ENCODE measurements around the gene CLSTN2. TPM values are rescaled to one million over a fixed set of nuclear protein-coding genes. Genes with fewer than 3 reads are reported as not detected.

CLSTN2 gene
- polyA plus RNA-seq, 1 experiment = 0.04 TPM

DNA sequence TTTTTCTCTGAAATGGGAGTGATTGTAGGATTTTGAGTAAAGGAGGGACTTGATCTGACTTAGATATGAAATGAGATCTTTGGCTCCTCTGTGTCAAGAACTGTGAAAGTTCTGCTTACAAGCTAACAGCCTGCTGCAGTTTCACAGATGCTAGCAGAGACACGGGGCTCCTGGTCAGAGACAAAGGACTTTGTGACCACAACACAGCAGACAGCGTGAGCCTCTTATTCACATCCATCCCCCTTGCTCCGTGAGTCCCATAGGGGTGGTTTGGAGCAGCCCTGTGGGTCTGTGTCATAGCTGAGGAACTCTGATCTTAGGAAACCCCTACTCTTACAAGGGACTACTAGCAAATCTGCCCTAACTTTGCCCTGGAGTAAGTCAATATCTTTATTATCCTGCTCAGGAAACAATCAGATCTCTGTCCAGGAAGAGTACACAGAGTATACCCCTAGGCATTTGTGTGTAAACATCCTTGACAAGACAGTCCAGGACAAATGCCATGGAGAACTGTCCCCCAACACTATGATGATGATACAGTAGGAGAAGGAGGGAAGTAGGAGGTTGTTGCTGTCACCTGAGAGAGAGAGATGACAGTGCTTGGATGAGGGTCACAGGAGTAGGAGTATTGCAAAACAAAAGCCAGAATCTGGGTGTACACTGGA lies 80.0 kb downstream of the CLSTN2 start:
- Histone ChIP-seq H3K4me3 (ENCODE audit: low read depth, low read length) (no peak overlapping the region), H3K27me3 (ENCODE audit: control insufficient read depth, insufficient read depth, low read length) (no peaks in the 10 kb centered on the region), H3K27ac (ENCODE audit: low read depth, low read length) (no peak overlapping the region), H3K9me3 (ENCODE audit: control insufficient read depth, insufficient read depth, low read length) (no peaks in the 10 kb centered on the region; the same call in 1 of the 2 replicates)
- ChIA-PET CTCF (no interaction called here), POLR2A (no interaction called here)
- DNase-seq (ENCODE audit: low read depth, low spot score) = no peak
- TF ChIP-seq, protein P1, sequence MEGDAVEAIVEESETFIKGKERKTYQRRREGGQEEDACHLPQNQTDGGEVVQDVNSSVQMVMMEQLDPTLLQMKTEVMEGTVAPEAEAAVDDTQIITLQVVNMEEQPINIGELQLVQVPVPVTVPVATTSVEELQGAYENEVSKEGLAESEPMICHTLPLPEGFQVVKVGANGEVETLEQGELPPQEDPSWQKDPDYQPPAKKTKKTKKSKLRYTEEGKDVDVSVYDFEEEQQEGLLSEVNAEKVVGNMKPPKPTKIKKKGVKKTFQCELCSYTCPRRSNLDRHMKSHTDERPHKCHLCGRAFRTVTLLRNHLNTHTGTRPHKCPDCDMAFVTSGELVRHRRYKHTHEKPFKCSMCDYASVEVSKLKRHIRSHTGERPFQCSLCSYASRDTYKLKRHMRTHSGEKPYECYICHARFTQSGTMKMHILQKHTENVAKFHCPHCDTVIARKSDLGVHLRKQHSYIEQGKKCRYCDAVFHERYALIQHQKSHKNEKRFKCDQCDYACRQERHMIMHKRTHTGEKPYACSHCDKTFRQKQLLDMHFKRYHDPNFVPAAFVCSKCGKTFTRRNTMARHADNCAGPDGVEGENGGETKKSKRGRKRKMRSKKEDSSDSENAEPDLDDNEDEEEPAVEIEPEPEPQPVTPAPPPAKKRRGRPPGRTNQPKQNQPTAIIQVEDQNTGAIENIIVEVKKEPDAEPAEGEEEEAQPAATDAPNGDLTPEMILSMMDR (IDR thresholded peaks at IDR 0.05; ENCODE audit: low read depth, low read length) = no peak

DNA sequence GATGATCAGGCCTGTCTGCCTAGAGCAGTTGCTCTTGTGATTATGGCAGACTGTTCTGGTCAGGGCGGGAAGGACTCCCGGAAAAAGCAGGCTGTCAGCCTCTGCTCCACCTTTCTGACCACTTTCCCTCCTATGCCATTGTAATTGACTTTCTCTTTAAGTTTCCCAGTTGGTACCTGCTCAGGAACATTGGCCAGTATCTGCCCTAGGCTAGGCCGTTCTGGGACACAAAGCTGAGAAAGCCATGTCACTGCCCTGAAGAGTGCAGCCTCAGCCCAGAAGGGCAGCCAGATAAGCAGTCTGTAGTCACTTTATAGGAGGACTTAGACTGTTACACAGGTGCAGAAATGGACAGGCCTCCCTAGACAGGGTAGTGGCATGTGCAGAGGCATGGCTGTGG lies 80.8 kb downstream of the CLSTN2 start:
- no peak overlapping the region for H3K27ac ChIP-seq (ENCODE audit: low read depth, low read length)
- POLR2A ChIA-PET = no interaction called here
- H3K9me3 ChIP-seq (ENCODE audit: control insufficient read depth, insufficient read depth, low read length) = no peaks in the 10 kb centered on the region; the same call in 1 of the 2 replicates
- no peak overlapping the region for H3K4me3 ChIP-seq (ENCODE audit: low read depth, low read length)
- DNase-seq (ENCODE audit: low read depth, low spot score) = no peak
- H3K27me3 ChIP-seq (ENCODE audit: control insufficient read depth, insufficient read depth, low read length) = no peaks in the 10 kb centered on the region
- CTCF ChIA-PET = no interaction called here
- TF ChIP-seq, protein P1 (IDR thresholded peaks at IDR 0.05; ENCODE audit: low read depth, low read length) = no peak

DNA sequence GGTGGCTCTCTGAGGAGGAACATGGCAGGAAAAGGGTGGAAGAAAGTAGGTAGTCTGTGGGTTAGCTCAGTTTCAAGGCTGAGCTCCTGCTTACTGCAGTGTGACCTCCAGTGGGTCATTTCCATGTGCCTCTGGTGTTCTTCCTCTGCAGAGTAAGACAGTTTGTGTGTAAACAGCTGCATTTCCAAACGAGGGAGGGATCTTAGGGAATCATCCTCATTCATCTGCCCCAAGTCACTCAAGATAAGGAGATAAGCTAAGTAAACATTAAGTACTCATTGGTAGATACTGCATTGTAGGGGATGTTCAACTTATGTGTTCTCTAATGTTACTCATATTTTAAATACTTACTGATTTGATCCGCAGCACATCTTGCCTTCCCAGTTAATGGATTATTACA lies 83.6 kb downstream of the CLSTN2 start:
- POLR2A ChIA-PET = no interaction called here
- no peak overlapping the region for H3K27ac ChIP-seq (ENCODE audit: low read depth, low read length)
- DNase-seq (ENCODE audit: low read depth, low spot score) = no peak
- H3K27me3 ChIP-seq (ENCODE audit: control insufficient read depth, insufficient read depth, low read length) = no peaks in the 10 kb centered on the region
- CTCF ChIA-PET = no interaction called here
- TF ChIP-seq, protein P1 (IDR thresholded peaks at IDR 0.05; ENCODE audit: low read depth, low read length) = no peak
- peaks cover under 1% of the 10 kb centered on the region; the same call in 1 of the 2 replicates for H3K9me3 ChIP-seq (ENCODE audit: control insufficient read depth, insufficient read depth, low read length)
- no peak overlapping the region for H3K4me3 ChIP-seq (ENCODE audit: low read depth, low read length)

DNA sequence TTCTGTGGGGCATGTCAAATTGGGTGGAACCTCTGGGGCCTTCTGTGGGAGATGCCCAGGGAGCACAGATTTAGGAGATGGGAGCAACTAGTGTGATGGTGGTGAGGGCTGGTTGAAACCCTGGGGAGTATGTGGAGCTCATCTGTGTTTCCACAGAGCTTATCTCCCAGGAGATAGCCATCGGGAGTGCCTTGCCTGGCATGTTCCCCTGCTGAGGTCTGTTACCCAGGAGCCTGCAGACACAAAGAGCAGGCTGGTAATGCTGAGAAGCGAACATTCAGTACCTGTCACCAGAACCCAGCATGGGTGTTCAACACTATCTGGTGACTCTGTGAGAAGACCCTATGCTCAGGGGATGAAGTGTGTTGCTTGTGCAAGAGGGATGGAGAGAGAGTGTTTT lies 85.0 kb downstream of the CLSTN2 start:
- ChIA-PET POLR2A (no interaction called here), CTCF (no interaction called here)
- no peaks in the 10 kb centered on the region for H3K27me3 ChIP-seq (ENCODE audit: control insufficient read depth, insufficient read depth, low read length)
- no peak overlapping the region for H3K27ac ChIP-seq (ENCODE audit: low read depth, low read length)
- DNase-seq (ENCODE audit: low read depth, low spot score) = no peak
- no peak overlapping the region for H3K4me3 ChIP-seq (ENCODE audit: low read depth, low read length)
- H3K9me3 ChIP-seq (ENCODE audit: control insufficient read depth, insufficient read depth, low read length) = peaks cover 3% of the 10 kb centered on the region; the same call in 1 of the 2 replicates
- TF ChIP-seq, protein P1 (IDR thresholded peaks at IDR 0.05; ENCODE audit: low read depth, low read length) = no peak

DNA sequence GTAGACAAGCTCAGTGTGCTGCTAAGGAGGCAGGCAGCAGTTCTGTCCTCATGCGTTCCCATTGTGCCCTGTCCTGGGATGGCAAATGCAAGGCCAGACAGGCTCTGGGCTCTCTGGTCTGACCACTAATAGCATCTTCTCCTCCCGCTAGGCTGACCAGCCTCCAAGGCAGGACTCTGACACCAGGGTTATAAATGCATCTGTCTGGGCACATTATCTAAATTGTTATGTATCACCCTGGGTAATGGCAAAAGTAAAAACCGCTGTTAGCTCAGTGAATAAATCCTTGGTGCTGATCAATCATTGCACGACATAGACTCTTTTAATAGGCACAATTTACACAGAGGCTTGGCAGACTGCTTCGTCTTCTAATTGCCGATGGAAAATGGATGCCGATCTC lies 85.6 kb downstream of the CLSTN2 start:
- H3K27ac ChIP-seq (ENCODE audit: low read depth, low read length) = no peak overlapping the region
- peaks cover 3% of the 10 kb centered on the region; the same call in 1 of the 2 replicates for H3K9me3 ChIP-seq (ENCODE audit: control insufficient read depth, insufficient read depth, low read length)
- DNase-seq (ENCODE audit: low read depth, low spot score) = no peak
- CTCF ChIA-PET = no interaction called here
- TF ChIP-seq, protein P1 (IDR thresholded peaks at IDR 0.05; ENCODE audit: low read depth, low read length) = no peak
- no peaks in the 10 kb centered on the region for H3K27me3 ChIP-seq (ENCODE audit: control insufficient read depth, insufficient read depth, low read length)
- no peak overlapping the region for H3K4me3 ChIP-seq (ENCODE audit: low read depth, low read length)
- POLR2A ChIA-PET = no interaction called here
